Nephron progenitor cell (in vitro differentiated cells): ENCODE measurements around the gene MYH14.

Source experiments
- DNase-seq: peaks from one replicate; pipeline ENCODE4 v3.0.0; 2021
- H3K27ac Mint-ChIP-seq: 2 replicates; pipeline ENCODE4 v1.8.0; 2021; ENCODE audit warnings: mild to moderate bottlenecking, moderate library complexity, mixed read lengths
- H3K27me3 Mint-ChIP-seq: 2 replicates; pipeline ENCODE4 v1.8.0; 2021; ENCODE audit warnings: mild to moderate bottlenecking, low read depth, mixed read lengths; ENCODE audit not compliant: poor library complexity
- H3K36me3 Mint-ChIP-seq: 2 replicates; pipeline ENCODE4 v1.8.0; 2021; ENCODE audit warnings: low read depth, mixed read lengths
- H3K4me1 Mint-ChIP-seq: 2 replicates; pipeline ENCODE4 v1.8.0; 2021; ENCODE audit warnings: mixed read lengths
- H3K4me3 Mint-ChIP-seq: 2 replicates; pipeline ENCODE4 v1.8.0; 2021; ENCODE audit warnings: mild to moderate bottlenecking, moderate library complexity, mixed read lengths
- H3K9me3 Mint-ChIP-seq: 2 replicates; pipeline ENCODE4 v1.8.0; 2021; ENCODE audit warnings: mild to moderate bottlenecking, moderate library complexity, mixed read lengths
- TF ChIP-seq, protein P1 (sequence below): fragments of 200-600 bp; sonication (generic); IDR thresholded peaks from 2 replicates; pipeline ENCODE4 v1.5.0; 2021; ENCODE audit warnings: antibody characterized with exemption

The MYH14 gene

GRCh38 chr19:50263176-50263575, 59.8 kb downstream of the MYH14 start:
- Mint-ChIP-seq H3K36me3 (no peaks in the 10 kb centered on the region), H3K4me3 (no peak overlapping the region), H3K9me3 (no peaks in the 10 kb centered on the region), H3K27me3 (peaks cover 15% of the 10 kb centered on the region), H3K27ac (no peak overlapping the region), H3K4me1 (peaks cover 12% of the 10 kb centered on the region)
- no peak for DNase-seq
- TF ChIP-seq, protein P1, sequence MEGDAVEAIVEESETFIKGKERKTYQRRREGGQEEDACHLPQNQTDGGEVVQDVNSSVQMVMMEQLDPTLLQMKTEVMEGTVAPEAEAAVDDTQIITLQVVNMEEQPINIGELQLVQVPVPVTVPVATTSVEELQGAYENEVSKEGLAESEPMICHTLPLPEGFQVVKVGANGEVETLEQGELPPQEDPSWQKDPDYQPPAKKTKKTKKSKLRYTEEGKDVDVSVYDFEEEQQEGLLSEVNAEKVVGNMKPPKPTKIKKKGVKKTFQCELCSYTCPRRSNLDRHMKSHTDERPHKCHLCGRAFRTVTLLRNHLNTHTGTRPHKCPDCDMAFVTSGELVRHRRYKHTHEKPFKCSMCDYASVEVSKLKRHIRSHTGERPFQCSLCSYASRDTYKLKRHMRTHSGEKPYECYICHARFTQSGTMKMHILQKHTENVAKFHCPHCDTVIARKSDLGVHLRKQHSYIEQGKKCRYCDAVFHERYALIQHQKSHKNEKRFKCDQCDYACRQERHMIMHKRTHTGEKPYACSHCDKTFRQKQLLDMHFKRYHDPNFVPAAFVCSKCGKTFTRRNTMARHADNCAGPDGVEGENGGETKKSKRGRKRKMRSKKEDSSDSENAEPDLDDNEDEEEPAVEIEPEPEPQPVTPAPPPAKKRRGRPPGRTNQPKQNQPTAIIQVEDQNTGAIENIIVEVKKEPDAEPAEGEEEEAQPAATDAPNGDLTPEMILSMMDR: no peak

DNA sequence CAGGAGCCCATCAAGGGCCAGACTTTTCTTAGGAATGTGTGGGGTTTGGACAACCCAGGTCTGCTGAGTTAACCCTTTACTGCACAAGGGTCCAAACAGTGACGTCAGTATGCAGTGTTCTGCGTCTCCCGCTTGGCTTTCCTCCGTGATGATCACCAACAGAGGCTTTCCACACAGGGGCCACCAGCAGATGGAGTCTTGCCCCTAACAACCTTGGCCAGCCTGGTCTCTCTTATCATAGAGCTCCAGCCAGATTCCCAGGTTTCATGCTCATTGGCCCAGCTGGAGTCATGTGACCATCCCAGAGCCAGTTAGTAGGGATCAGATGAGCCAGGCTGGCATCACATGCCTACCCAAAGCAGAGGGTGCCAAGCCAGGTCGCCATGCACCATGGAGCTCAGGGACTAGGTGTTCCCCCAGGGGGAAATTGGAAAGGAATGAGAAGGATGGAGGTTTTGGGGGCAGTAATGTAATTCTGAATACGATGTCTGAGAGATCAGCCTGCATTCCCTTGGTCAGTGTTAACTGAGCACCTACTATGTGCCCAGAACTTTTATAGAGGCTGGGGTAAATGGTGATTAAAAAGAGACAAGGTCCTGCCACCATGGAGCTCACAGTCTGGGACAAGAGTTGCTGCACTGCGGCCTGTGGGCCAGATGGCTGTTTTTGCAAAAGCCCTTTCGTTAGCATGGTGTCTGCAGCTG, 61.2 kb downstream of the MYH14 start:
- TF ChIP-seq, protein P1: no peak
- DNase-seq: no peak
- no peaks in the 10 kb centered on the region for H3K36me3 Mint-ChIP-seq
- peaks cover 15% of the 10 kb centered on the region for H3K27me3 Mint-ChIP-seq
- H3K4me3 Mint-ChIP-seq: no peak overlapping the region
- no peak overlapping the region for H3K27ac Mint-ChIP-seq
- H3K4me1 Mint-ChIP-seq: peaks cover 12% of the 10 kb centered on the region
- no peaks in the 10 kb centered on the region for H3K9me3 Mint-ChIP-seq

- peaks cover 8% of the 10 kb centered on the region for H3K4me1 Mint-ChIP-seq
- TF ChIP-seq, protein P1: no peak
- H3K9me3 Mint-ChIP-seq: no peaks in the 10 kb centered on the region
- H3K36me3 Mint-ChIP-seq: no peaks in the 10 kb centered on the region
- H3K4me3 Mint-ChIP-seq: no peak overlapping the region
- H3K27me3 Mint-ChIP-seq: peaks cover 20% of the 10 kb centered on the region
- H3K27ac Mint-ChIP-seq: no peak overlapping the region
- DNase-seq: no peak
Measured at GRCh38 chr19:50266041-50266440, 62.6 kb downstream of the MYH14 start.

- Mint-ChIP-seq H3K36me3 (no peaks in the 10 kb centered on the region), H3K27ac (no peak overlapping the region), H3K27me3 (peaks cover 23% of the 10 kb centered on the region), H3K4me3 (no peak overlapping the region), H3K4me1 (peaks cover 8% of the 10 kb centered on the region), H3K9me3 (no peaks in the 10 kb centered on the region)
- TF ChIP-seq, protein P1: no peak
- DNase-seq: peak; percentile 52
Measured at GRCh38 chr19:50266896-50267295, 63.5 kb downstream of the MYH14 start.

DNA sequence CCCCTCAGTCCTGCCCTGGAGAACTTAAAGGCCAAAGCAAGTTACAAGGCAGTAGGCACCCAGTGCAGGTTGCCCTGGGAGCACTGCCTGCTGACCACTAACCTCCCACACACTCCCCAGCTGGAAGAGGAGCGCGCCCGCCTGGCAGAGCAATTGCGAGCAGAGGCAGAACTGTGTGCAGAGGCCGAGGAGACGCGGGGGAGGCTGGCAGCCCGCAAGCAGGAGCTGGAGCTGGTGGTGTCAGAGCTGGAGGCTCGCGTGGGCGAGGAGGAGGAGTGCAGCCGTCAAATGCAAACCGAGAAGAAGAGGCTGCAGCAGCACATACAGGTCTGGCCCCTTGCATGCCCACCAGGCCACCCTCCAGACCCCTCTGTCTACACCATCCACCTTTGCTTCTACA, 64.6 kb downstream of the MYH14 start:
- Mint-ChIP-seq H3K4me3 (no peak overlapping the region), H3K9me3 (no peaks in the 10 kb centered on the region), H3K36me3 (no peaks in the 10 kb centered on the region), H3K27me3 (peaks cover 23% of the 10 kb centered on the region), H3K4me1 (peaks cover 8% of the 10 kb centered on the region), H3K27ac (no peak overlapping the region)
- TF ChIP-seq, protein P1: no peak
- DNase-seq: no peak

DNA sequence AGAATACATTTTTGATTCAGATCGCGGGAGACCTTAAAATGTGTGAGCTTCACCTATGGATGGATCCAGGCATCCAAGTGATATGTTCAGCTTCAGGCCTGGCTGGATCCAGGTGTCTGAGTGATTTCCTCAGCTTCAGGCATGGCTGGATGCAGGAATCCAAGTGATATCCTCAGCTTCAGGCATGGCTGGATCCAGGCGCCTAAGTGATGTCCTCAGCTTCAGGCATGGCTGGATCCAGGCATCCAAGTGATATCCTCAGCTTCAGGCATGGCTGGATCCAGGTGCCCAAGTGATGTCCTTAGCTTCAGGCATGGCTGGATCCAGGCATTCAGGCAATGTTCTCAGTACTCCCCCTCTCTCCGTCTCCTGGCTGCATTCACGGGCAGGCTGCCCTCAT, 65.1 kb downstream of the MYH14 start:
- Mint-ChIP-seq H3K9me3 (no peaks in the 10 kb centered on the region), H3K27ac (no peak overlapping the region), H3K27me3 (peaks cover 23% of the 10 kb centered on the region), H3K4me1 (peaks cover 8% of the 10 kb centered on the region), H3K4me3 (no peak overlapping the region), H3K36me3 (no peaks in the 10 kb centered on the region)
- TF ChIP-seq, protein P1: no peak
- no peak for DNase-seq
